GM19467 (cell line): ENCODE measurements around the gene UBXN11.
"Not testable (repeated sequence)": the region's sequence is repeated elsewhere in the genome, so short reads cannot be mapped to it uniquely, and the experiment has no call there.

ENCODE experiments used
- ATAC-seq: cut with Tn5 transposase; IDR thresholded peaks from one replicate; pipeline ENCODE4 v1.9.1; 2021; ENCODE audit warnings: mild to moderate bottlenecking, moderate library complexity; ENCODE audit not compliant: unreplicated experiment

Gene UBXN11

GRCh38 chr1:26337625-26338024 lies 31.2 kb upstream of the UBXN11 start:
- no peak for ATAC-seq

DNA sequence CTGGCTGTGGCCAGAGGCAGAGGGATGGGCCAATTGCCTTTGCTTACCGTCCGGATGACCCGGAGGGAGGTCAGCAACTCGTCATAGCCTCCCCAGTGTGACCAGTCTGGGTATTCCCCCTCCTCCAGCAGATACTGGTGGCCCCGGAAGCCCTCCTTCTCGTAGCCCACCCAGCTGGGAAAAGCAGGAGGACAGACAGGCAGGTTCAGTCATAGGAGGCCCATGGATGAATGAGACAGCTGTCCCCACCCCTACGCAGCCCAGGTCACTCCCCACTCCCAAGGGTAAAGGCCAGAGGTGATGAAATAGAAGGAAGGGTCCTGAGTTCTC lies 30.7 kb upstream of the UBXN11 start:
- no peak for ATAC-seq

- ATAC-seq = peak; percentile 71
These were observed 30.2 kb upstream of the UBXN11 start for GRCh38 chr1:26336477-26337205.

DNA sequence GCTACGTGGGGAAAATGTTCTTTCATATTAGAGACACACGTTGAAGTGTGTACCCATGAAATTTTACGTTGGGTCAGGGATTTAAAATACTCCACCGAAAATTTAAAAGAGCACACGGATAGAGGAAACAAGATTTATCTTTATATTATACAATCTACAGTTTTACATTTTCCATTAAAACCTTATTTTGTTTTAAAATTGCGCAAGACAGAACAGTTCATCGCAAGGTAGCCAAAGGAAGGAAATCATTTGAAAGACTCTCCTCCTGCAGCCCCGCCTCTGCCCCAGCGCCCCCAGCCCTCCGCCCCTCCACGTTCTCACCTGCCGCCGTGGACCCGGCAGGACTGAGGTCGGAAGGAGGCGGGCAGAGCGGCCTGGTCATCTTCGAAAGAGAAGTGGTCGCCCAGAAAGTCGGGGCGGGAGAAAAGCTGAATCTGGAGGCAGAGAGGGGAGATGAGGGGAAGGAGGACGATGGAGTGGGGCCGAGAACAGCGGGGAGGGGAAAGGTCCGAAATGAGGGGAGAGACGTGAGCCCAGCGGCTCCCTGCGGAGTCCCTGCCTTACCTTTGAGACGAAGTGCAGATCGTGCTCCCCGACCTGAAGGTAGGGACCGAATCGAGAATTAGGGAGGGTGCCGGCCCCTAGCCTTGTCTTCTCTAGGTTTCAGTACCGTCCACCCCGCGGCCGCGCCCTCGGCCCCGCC lies 29.5 kb upstream of the UBXN11 start:
- no peak for ATAC-seq

- ATAC-seq = not testable (repeated sequence)
These were observed 26.9 kb upstream of the UBXN11 start for GRCh38 chr1:26333312-26333711.

DNA sequence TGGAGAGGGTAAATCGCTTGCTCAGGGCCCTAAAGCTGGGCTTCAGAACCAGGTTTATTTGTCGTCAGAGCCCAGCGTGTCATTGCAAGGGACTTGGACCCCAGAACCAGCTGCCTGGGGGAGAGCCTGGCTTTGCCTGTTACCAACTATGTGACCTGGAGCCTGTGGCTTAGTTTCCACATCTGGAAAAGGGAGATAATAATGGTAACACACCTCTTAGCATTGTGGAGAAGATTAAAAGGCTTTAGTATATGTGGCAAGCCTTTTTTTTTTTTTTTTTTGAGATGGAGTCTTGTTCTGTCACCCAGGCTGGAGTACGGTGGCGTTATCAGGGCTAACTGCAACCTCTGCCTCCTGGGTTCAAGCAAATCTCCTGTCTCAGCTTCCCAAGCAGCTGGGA lies 23.8 kb upstream of the UBXN11 start:
- no peak for ATAC-seq

GRCh38 chr1:26329380-26329779 lies 22.9 kb upstream of the UBXN11 start:
- not testable (repeated sequence) for ATAC-seq

DNA sequence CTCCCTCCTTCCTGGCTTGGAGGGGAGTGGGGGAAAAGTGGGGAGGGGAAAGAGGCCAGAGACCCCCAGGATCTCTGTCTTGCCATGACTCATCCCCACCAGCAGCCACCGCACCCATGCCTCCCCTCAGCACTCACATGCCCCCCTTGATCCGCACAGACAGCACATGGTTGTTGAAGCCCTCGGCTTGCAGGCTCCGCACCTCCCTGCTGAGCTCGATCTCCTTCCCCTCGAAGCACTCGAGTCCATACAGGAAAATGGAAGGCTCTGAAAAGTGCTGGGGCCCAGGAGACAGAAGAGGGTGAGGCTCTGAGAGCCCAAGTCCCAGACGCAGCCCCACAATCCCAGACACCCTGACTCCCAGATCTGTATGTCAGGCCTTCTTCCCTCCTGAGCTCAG lies 22.2 kb upstream of the UBXN11 start:
- ATAC-seq = no peak

DNA sequence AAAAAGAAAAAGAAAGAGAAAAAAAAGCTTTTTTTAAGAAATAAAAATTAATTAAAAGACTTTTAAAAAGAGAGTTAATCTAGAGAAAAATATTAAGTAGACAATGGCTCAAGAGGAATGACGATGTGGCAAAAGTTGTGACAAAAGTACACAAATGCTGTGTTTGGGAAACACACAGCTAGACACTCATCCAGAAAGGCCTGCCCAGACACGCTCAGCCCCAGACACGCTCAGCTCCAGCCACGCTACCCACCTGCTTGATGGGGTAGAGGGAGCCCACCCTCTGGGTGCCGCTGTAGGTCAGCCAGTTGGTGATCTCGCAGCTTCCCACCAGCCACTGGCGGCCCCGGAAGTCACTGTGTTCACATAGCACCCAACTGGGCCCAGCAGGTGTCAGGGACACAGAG lies 21.5 kb upstream of the UBXN11 start:
- ATAC-seq = no peak

- no peak for ATAC-seq
These were observed 18.1 kb upstream of the UBXN11 start for GRCh38 chr1:26324550-26324949.

DNA sequence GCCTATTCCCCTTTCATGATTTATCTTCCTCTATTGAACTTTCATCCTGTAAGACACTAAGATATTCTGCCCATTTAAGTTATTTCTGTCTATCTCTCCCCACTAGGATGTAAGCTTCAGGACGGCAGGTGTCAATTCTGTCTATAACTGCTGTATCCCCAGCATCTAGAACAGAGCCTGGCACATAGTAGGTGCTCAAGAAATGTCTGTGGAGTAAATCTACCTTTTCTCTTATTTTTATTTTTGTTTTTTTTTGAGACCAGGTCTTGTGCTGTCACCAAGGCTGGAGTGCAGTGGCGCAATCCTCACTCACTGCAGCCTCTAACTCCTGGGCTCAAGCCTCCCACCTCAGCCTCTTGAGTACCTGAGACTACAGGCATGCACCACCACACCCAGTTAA lies 16.9 kb upstream of the UBXN11 start:
- no peak for ATAC-seq

GRCh38 chr1:26322042-26322331 lies 15.6 kb upstream of the UBXN11 start:
- no peak for ATAC-seq

GRCh38 chr1:26321315-26322041 lies 15.0 kb upstream of the UBXN11 start:
- ATAC-seq = peak; percentile 47

- no peak for ATAC-seq
These were observed 14.5 kb upstream of the UBXN11 start for GRCh38 chr1:26320896-26321295.

DNA sequence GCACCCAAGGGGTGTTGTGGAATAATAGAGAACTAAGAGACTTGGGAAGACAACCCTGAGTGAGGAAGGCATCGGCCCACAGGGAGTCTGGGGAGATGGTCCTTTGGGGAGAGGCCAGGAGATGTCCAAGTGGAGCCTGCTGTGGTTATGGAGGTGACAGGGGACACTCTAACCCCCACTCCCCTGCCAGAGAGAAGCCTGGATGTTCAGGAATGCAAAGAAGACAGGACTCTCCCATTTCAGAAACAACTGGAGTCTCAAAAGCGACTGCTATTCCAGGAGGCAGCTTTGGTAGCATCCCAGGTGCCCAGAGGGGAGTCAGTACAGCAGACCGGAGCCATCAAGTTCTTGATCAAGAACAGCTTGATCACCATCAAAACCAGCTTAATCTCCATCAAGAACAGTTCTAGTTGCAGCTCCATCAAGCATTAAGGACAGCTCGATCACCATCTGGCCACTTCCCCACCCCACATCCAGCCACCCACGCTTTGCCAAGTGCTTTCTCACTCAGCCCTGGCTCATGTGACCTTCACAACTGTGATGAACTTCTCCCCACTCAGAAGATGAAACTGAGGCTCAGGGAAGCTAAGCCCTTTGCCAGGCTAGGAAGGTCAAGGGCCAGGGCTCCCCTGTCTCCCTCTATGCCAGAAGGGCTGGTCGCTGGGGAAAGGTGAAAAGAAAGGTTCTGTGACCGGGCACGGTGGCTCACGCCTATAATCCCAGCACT lies 12.1 kb upstream of the UBXN11 start:
- ATAC-seq = no peak

- ATAC-seq = no peak
These were observed 11.3 kb upstream of the UBXN11 start, which contains the start of gene CD52 for GRCh38 chr1:26317612-26318337. Gene CD52 (plus strand): TSS chr1:26317958. CDS start chr1:26318018, 60 bp downstream.

- no peak for ATAC-seq
These were observed 10.7 kb upstream of the UBXN11 start for GRCh38 chr1:26317146-26317545.

DNA sequence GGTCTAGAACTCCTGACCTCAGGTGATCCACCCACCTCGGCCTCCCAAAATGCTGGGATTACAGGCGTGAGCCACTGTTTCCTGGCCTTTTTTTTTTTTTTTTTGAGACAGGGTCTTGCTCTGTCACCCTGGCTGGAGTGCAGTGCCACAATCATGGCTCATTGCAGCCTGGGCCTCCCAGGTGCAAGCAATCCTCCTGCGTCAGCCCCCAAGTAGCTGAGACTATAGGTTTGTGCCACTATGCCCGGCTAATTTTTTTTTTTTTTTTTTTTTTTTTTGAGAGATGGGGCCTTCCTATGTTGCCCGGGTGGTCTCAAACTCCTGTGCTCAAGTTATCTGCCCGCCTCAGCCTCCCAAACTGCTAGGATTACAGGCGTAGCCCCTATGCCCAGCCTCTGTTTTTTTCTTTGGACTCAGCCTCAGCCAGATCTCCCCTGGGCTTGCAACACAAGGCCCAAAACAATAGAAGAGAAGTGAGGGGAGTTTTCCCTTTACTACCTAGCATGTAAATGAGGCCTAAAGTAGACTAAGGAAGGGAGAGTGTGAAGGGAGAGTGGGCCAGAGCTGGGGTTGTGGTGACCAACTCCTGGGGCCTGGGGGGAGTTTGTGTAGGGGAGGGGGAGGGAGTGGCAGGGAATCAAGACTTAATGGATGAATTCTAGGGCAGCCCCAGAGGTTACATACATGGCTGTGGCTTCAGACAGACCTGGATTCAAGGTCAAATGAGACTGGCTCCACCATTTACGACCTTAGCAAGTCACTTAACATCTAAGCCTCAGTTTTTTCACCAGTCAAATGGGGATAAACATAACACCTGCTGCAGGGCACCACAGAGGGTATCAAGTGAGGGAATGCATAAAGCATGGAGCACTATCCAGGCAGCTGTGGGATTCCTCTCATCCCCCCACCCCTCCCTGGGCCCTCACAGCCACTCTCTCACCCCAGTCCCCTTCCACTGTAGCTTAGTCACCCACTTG lies 9.7 kb upstream of the UBXN11 start:
- ATAC-seq = no peak

- no peak for ATAC-seq
These were observed 8.1 kb upstream of the UBXN11 start for GRCh38 chr1:26314501-26314900.
